Activated CD4-positive, alpha-beta T cell treated with anti-CD3 and anti-CD28 coated beads, Interleukin-2, amount 10 ng/mL, durations not matched to agents 7 days and 5 days (primary cell): ENCODE results near the gene FOXI1. TPM values are rescaled to one million over a fixed set of nuclear protein-coding genes. Genes with fewer than 3 reads are reported as not detected.
"Not testable (repeated sequence)": the region's sequence is repeated elsewhere in the genome, so short reads cannot be mapped to it uniquely, and the experiment has no call there.

ENCODE experiments used
- CTCF ChIA-PET: fragments of 350-600 bp; sonication (Branson Sonifier 250); formaldehyde crosslinking; loops from one replicate; lab custom pipeline; 2021; ENCODE audit warnings: antibody characterized with exemption; lab: Charles Lee
- POLR2A ChIA-PET: fragments of 350-600 bp; sonication (Branson Sonifier 250); formaldehyde crosslinking; loops from one replicate; lab custom pipeline; 2021; ENCODE audit warnings: antibody characterized with exemption; lab: Charles Lee
- DNase-seq: peaks from one replicate; pipeline ENCODE4 v3.0.0-alpha.2; 2020
- H3K27ac Mint-ChIP-seq: one replicate; pipeline ENCODE4 v1.8.0; 2021; ENCODE audit warnings: mild to moderate bottlenecking, moderate library complexity, mixed read lengths
- H3K27me3 Mint-ChIP-seq: one replicate; pipeline ENCODE4 v1.8.0; 2021; ENCODE audit warnings: mixed read lengths
- H3K36me3 Mint-ChIP-seq: one replicate; pipeline ENCODE4 v1.8.0; 2021; ENCODE audit warnings: low read depth, mixed read lengths
- H3K4me1 Mint-ChIP-seq: one replicate; pipeline ENCODE4 v1.8.0; 2021; ENCODE audit warnings: mixed read lengths
- H3K4me3 Mint-ChIP-seq: one replicate; pipeline ENCODE4 v1.8.0; 2021; ENCODE audit warnings: mild to moderate bottlenecking, moderate library complexity, mixed read lengths
- H3K9me3 Mint-ChIP-seq: one replicate; pipeline ENCODE4 v1.8.0; 2021; ENCODE audit warnings: mixed read lengths
- total RNA-seq, 2 experiments: library from RNA; stranded (reverse); gene quantifications; one replicate each; pipeline ENCODE4 v1.2.3, GENCODE V29; 2021

Gene FOXI1
- total RNA-seq, 2 experiments from 2014 or later: not detected

DNA sequence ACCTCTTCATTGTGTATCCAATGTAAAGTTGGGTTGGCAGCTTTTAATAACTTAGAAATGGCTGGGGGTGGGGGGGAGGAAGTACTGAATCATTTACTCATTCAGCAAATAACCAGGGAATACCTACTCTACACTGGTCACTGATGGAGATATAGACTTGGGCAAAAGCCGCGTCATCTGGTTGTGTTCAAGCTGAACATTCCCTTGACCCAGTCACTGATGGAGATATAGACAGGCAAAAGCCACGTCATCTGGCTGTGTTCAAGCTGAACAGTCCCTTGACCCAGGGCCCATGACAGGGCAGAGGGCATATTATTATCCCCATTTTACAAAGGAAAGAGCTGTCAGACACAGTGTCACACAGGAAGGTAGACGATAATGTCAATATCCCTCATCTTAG lies 32.6 kb downstream of the FOXI1 start:
- no peaks in the 10 kb centered on the region for H3K36me3 Mint-ChIP-seq
- H3K27me3 Mint-ChIP-seq: peaks cover 18% of the 10 kb centered on the region
- POLR2A ChIA-PET: no interaction called here

DNA sequence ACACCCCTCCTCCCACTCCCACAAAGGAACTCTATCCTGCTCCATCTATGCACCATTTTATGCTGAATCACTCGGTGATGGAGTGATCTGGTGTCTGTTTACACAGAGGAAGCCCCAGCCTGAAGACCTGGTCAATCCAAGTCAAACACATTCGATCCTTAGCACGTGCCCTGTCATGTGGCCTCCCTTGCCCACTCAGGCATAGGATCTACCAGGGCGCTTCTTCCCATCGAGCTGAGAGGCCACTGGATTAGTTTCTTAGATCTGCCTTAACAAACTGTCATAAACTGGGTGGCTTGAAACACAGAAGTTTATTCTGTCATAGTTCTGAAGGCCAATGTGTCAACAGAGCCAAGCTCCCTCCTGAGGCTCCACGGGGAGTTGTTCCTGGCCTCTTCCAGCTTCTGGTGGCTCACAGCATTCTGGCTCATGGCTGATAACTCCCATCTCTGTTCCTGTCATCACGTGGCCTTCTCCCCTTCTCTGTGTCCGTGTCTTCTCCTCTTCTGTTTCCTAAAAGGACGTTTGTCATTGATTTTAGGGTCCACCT lies 34.2 kb downstream of the FOXI1 start:
- ChIA-PET CTCF (no interaction called here), POLR2A (no interaction called here)
- Mint-ChIP-seq H3K4me1 (no peaks in the 10 kb centered on the region), H3K36me3 (no peaks in the 10 kb centered on the region), H3K27me3 (peaks cover 14% of the 10 kb centered on the region), H3K9me3 (no peaks in the 10 kb centered on the region), H3K27ac (no peak overlapping the region), H3K4me3 (no peak overlapping the region)
- DNase-seq: no peak

More for the DNA sequence above, 32.6 kb downstream of the FOXI1 start:
- Mint-ChIP-seq H3K4me3 (no peak overlapping the region), H3K9me3 (no peaks in the 10 kb centered on the region), H3K4me1 (no peaks in the 10 kb centered on the region), H3K27ac (no peak overlapping the region)
- CTCF ChIA-PET: no interaction called here
- no peak for DNase-seq

DNA sequence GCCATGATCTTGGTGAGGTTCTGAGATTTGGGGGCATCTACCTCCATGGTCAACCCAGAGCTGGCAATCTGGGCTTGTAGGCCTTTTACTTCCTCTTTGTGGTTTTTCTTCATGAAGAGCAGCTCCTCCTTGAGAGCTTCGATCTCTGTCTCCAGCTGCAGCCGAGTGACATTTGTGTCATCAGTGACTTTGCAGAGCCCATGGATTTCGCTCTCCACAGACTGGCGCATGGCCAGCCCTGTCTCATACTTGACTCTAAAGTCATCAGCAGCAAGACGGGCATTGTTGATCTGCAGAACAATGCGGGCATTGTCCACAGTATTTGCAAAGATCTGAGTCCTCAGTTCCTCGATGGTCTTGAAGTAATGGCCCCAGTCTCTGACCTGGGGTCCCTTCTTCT lies 35.5 kb downstream of the FOXI1 start:
- CTCF ChIA-PET: interaction anchor here (1.0 kb wide), 1 partner anchor 9 kb away, joined by 5 read pairs; no protein-coding TSS in a partner anchor
- DNase-seq, H3K27ac Mint-ChIP-seq, H3K4me1 Mint-ChIP-seq, H3K36me3 Mint-ChIP-seq, POLR2A ChIA-PET, H3K27me3 Mint-ChIP-seq, H3K4me3 Mint-ChIP-seq, H3K9me3 Mint-ChIP-seq: not testable (repeated sequence)

DNA sequence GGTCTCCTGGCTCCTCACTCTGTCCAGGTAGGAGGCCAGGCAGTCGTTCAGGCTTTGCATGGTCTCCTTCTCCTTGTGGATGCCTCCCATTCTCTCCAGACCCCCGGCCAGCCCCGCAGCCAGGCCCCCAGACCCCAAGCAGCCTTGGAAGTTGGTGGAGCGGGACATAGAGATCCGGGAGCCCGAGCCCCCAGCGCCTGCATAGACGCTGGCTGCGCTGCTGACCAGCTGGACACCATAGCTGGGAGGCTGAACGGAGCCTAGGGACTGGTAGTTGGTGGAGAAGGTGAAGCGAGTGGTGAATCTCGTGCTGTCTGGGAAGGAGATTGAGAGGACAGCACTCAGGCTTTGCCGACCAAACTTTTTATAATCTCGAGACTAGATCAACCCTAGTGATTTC lies 35.9 kb downstream of the FOXI1 start:
- Mint-ChIP-seq H3K4me3 (no peak overlapping the region), H3K27ac (no peak overlapping the region), H3K4me1 (no peaks in the 10 kb centered on the region), H3K36me3 (no peaks in the 10 kb centered on the region), H3K9me3 (no peaks in the 10 kb centered on the region), H3K27me3 (peaks cover 3% of the 10 kb centered on the region)
- ChIA-PET POLR2A (no interaction called here), CTCF (interaction anchor here (1.0 kb wide), 1 partner anchor 21 kb away, joined by 3 read pairs; no protein-coding TSS in a partner anchor)
- DNase-seq: no peak

DNA sequence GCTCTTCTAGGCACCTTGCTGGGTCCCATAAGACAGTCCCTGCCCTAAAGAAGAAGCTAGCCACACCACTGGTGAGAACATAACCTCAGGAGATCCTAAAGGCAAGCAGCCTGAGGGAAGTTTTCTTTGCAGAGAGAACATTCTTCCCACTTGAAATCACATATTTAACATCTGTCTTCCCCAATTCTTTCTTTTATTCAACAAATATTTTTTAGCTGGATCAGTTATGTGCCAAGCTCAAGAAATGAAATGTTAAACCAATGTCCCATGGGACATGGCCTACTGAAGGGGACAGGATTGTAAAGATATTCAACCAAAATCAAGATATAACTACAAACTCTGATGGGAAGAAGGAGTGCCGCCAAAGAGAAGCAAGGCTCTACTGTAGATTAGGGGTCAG lies 36.5 kb downstream of the FOXI1 start:
- no peaks in the 10 kb centered on the region for H3K36me3 Mint-ChIP-seq
- DNase-seq: no peak
- H3K9me3 Mint-ChIP-seq: no peaks in the 10 kb centered on the region
- H3K27ac Mint-ChIP-seq: no peak overlapping the region
- POLR2A ChIA-PET: no interaction called here
- H3K4me3 Mint-ChIP-seq: no peak overlapping the region
- H3K27me3 Mint-ChIP-seq: peaks cover 3% of the 10 kb centered on the region
- CTCF ChIA-PET: interaction anchor here (1.0 kb wide), 1 partner anchor 22 kb away, joined by 3 read pairs; no protein-coding TSS in a partner anchor
- no peaks in the 10 kb centered on the region for H3K4me1 Mint-ChIP-seq

DNA sequence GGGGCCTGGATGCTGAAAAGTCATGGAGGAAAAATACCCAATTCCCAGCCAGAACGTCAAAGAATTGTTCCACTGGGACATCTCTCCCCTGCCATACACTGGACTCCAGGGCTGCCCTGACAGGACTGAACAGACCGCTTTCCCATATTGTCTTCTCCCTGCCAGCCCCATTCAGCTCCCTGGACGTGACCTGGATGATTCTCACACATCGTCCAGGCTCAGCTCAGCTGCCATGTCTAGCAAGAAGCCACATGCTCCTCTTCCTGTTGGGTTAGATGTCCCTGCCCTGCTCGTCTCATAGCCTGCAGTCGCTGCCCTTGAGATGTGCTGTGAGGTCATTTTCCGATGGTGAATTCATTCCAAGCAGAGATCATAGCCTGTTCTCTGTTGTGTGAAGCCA lies 37.4 kb downstream of the FOXI1 start:
- H3K4me1 Mint-ChIP-seq: no peaks in the 10 kb centered on the region
- H3K36me3 Mint-ChIP-seq: no peaks in the 10 kb centered on the region
- CTCF ChIA-PET: no interaction called here
- DNase-seq: no peak
- no peaks in the 10 kb centered on the region for H3K9me3 Mint-ChIP-seq
- POLR2A ChIA-PET: no interaction called here
- H3K27me3 Mint-ChIP-seq: peaks cover 5% of the 10 kb centered on the region
- no peak overlapping the region for H3K27ac Mint-ChIP-seq
- no peak overlapping the region for H3K4me3 Mint-ChIP-seq

DNA sequence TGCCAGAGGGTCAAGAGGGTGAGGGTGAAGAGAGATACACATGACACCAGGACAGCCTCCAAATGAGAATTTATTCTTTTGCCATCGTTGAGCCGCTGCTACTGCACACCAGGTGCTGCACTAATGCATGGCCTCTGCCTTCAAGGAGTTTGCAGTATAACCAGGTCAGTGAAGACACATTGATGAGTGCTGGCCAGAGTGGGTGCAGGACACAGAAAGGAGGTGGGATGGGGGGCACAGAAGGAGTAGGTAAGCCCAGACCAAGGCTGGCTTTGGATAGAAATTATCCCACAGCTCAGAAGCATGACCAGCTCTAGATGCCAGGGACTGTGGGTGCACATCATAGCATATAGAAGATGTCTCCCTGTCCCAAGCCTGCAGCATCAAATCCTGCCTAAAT lies 38.0 kb downstream of the FOXI1 start:
- no peak overlapping the region for H3K27ac Mint-ChIP-seq
- POLR2A ChIA-PET: no interaction called here
- DNase-seq: no peak

DNA sequence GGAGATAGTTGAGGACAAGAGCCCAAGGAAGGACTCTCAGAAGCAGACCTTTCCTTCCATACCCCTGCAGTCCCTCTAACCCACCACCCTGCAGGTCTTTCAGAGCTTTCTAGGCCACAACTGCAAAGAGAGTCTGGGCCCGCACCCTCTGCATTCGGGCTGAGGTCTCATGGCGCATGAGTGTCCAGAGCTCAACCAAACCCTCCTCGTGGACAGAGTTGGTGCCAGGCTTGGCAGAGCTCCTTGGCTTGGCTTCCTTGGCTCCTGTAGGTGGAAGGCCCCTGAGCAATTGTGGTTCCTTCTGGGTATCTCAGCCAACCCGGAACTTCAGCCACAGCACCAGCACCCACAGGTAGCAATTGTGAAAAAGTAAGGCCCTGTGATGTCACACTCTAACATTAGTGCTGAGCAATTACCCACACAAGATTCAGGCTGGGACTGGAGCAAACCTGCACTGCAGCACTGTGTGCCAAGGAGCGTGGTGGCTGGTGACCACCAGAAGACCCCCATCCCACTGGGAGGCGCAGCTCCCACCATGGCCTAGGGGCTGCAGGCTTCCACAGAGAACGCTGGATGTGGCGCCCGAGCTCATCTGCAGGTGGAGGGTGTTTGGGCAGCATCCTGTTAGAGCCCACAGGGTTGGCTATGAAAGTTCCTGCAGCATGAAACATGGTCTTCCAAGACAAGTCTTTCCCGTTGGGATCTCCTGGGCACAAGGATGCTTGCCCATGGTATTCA lies 38.8 kb downstream of the FOXI1 start:
- no peaks in the 10 kb centered on the region for H3K9me3 Mint-ChIP-seq
- ChIA-PET POLR2A (no interaction called here), CTCF (no interaction called here)
- no peak overlapping the region for H3K4me3 Mint-ChIP-seq
- H3K36me3 Mint-ChIP-seq: no peaks in the 10 kb centered on the region
- DNase-seq: no peak
- H3K27me3 Mint-ChIP-seq: peaks cover 5% of the 10 kb centered on the region
- H3K4me1 Mint-ChIP-seq: no peaks in the 10 kb centered on the region
- H3K27ac Mint-ChIP-seq: no peak overlapping the region

More for the DNA sequence above, 38.0 kb downstream of the FOXI1 start:
- H3K4me3 Mint-ChIP-seq: no peak overlapping the region
- peaks cover 5% of the 10 kb centered on the region for H3K27me3 Mint-ChIP-seq
- no peaks in the 10 kb centered on the region for H3K9me3 Mint-ChIP-seq
- H3K4me1 Mint-ChIP-seq: no peaks in the 10 kb centered on the region
- H3K36me3 Mint-ChIP-seq: no peaks in the 10 kb centered on the region
- CTCF ChIA-PET: interaction anchor here (0.6 kb wide), 1 partner anchor 8 kb away, joined by 3 read pairs; no protein-coding TSS in a partner anchor

DNA sequence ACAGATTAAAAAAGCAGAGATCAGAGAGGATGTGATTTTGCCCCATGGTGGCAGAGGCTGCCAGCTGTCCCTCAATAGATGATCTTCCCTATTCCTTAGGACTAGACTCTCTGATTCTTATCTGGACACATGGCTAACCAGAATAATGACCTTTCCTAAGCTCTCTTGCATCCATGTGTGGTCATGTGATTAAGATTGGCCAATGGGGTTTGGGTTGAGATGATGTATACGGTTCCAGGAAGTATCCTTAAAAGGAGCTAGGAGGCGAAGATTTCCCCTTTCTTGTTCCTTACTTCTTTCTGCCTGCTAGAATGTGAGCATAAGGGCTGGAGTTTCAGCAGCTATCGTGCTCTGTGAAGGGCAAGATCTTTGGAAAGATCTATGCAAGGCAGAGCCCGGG lies 39.8 kb downstream of the FOXI1 start:
- Mint-ChIP-seq H3K27me3 (peaks cover 5% of the 10 kb centered on the region), H3K36me3 (no peaks in the 10 kb centered on the region), H3K9me3 (no peaks in the 10 kb centered on the region), H3K4me1 (no peaks in the 10 kb centered on the region), H3K27ac (no peak overlapping the region), H3K4me3 (no peak overlapping the region)
- ChIA-PET POLR2A (no interaction called here), CTCF (interaction anchor here (0.9 kb wide), 1 partner anchor 1469 kb away, joined by 3 read pairs; no protein-coding TSS in a partner anchor)
- no peak for DNase-seq

DNA sequence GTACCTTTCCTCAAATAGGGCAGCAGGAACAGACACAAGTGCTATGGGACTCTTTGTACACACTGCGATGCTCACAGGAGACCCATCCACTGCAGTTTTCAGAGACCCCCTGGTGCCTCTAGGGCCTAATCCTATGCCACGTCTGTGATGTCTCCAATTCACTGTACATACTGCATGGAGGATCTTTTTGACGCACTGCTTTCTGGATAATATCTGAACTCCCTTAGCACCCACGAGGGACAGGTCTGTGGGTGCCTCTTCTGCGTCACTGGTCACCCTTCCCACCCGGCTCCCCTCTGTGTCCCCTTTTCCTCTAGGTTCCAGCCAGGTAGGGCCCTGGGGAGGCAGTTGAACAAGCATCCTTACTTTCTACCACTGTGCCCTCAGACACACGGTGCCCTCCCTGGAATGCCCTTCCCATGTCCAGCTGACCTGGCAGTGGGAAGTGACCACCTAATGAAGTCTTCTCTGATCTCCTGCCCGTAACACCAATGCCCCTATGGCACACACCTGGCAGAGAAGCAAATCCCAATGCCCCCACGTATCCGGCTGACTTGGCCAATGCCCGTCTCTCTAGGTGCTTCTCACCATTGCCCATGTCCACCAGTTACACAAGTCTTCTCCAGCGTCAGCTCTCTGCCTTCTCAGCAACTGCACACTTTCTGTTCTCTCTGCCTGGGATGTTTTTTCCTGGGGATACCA lies 41.5 kb downstream of the FOXI1 start:
- no peaks in the 10 kb centered on the region for H3K9me3 Mint-ChIP-seq
- no peak overlapping the region for H3K27ac Mint-ChIP-seq
- peaks cover 5% of the 10 kb centered on the region for H3K27me3 Mint-ChIP-seq
- no peaks in the 10 kb centered on the region for H3K4me1 Mint-ChIP-seq
- H3K4me3 Mint-ChIP-seq: no peak overlapping the region
- H3K36me3 Mint-ChIP-seq: no peaks in the 10 kb centered on the region
- CTCF ChIA-PET: no interaction called here
- POLR2A ChIA-PET: no interaction called here
- DNase-seq: no peak

DNA sequence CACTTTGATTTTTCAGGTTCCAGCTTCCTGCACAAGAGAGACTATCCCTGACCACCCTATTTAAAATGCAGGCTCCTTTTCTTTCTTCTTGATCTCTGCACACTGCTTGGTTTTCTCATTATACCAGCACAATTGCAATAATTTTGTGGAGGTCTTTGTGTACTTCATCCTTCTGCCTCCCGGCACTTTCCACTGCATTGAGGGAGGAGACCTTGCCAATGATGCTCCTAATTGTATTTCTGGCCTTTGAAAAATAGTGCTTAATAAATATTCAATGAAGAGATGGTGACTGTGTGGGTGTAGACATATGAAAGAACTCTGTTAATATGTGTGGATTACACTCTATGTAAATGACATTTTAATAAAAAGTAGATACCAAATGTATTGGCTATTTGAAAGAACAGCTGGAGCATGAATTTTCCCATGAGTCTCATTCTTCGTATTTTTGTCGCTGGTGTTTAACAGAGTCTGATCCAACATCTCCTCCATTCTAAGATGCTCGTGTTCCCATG lies 42.1 kb downstream of the FOXI1 start:
- no peak overlapping the region for H3K27ac Mint-ChIP-seq
- CTCF ChIA-PET: no interaction called here
- H3K27me3 Mint-ChIP-seq: peaks cover 5% of the 10 kb centered on the region
- no peak for DNase-seq
- H3K9me3 Mint-ChIP-seq: no peaks in the 10 kb centered on the region
- H3K4me1 Mint-ChIP-seq: no peaks in the 10 kb centered on the region
- H3K4me3 Mint-ChIP-seq: no peak overlapping the region
- no peaks in the 10 kb centered on the region for H3K36me3 Mint-ChIP-seq
- POLR2A ChIA-PET: no interaction called here

DNA sequence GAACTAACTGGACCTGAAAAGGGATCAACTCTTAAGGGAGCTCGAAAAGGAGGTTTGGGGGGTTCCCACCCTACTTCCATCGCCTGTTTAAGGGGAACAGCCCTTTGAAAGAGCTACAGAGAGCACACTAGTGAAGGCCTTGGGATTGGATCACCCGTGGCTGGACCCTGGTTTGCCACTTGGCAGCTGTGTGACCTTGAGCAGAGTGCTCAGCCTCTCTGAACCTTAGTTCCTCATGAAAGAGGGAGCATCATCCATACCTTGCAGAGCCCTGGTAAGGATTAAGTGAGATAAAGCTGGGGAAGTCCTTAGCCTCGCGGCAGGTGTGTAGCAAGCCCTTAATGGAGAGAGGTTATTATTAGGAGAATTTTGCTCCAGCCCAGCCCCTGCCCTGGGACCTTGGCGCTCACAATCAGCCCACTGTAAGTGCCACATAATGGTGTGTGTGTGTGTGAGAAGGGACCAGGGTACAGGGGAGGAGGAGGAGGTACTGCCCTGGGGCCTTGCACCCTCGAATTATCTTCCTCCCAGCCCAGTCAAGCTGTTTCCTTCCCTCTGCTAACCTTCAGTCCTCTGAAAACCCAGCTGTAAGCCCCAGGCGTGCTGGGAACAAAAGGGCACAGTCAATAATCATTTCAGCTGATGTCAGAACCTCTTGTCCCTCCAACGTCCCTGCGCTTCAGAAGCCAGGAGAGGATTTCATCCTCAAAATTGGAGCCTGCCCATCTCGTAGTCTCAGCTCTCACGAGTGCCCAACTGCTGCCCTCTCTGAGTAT lies 42.9 kb downstream of the FOXI1 start:
- POLR2A ChIA-PET: no interaction called here
- peaks cover 2% of the 10 kb centered on the region for H3K27me3 Mint-ChIP-seq
- no peak overlapping the region for H3K27ac Mint-ChIP-seq
- no peaks in the 10 kb centered on the region for H3K36me3 Mint-ChIP-seq
- H3K4me3 Mint-ChIP-seq: no peak overlapping the region
- no peak for DNase-seq
- H3K9me3 Mint-ChIP-seq: no peaks in the 10 kb centered on the region
- H3K4me1 Mint-ChIP-seq: no peaks in the 10 kb centered on the region
- CTCF ChIA-PET: no interaction called here
